K562 (cell line): ENCODE measurements around the gene SH3RF1.

Source experiments
- BDP1 ChIP-seq: IDR thresholded peaks from 3 replicates; pipeline ENCODE4 v1.6.1; 2011; ENCODE audit not compliant: insufficient read length, insufficient read depth
- CC2D1A ChIP-seq: fragments of 450-650 bp; IDR thresholded peaks from 2 replicates; pipeline ENCODE4 v1.6.1; 2017; ENCODE audit warnings: mild to moderate bottlenecking
- CTCF ChIP-seq, 3 experiments: IDR thresholded peaks in 2 of 3; conservative IDR thresholded peaks in 1 of 3; 2 replicates each; pipeline ENCODE4 v1.5.1; 2011 to 2012; ENCODE audit warnings: low read length in 3 of 3, mild to moderate bottlenecking in 3 of 3, control low read depth in 2 of 3, improper control_type of control experiment in 1 of 3, inconsistent platforms in 1 of 3, low read depth in 1 of 3, mixed read lengths in 1 of 3, moderate library complexity in 1 of 3; ENCODE audit not compliant: insufficient read depth in 2 of 3
- ELF1 ChIP-seq: fragments of 200-800 bp; sonication (Bioruptor generic); IDR thresholded peaks from 2 replicates; pipeline ENCODE4 v1.6.1; 2016; ENCODE audit warnings: missing genetic modification characterization, missing compliant biosample characterization
- EP300 ChIP-seq: IDR thresholded peaks from 2 replicates; pipeline ENCODE4 v1.6.1; 2012; ENCODE audit warnings: low read length, improper control_type of control experiment
- ETS2 ChIP-seq: IDR thresholded peaks from 2 replicates; pipeline ENCODE4 v1.6.1; 2016; ENCODE audit warnings: borderline replicate concordance, missing genetic modification characterization, mild to moderate bottlenecking, moderate library complexity, missing compliant biosample characterization; ENCODE audit not compliant: poor library complexity, severe bottlenecking
- FOXK1 ChIP-seq: sonication (generic); formaldehyde crosslinking; IDR thresholded peaks from 2 replicates; pipeline ENCODE4 v1.8.0; 2022; ENCODE audit warnings: missing genetic modification reagents, mild to moderate bottlenecking, borderline replicate concordance
- KLF16 ChIP-seq: IDR thresholded peaks from 2 replicates; pipeline ENCODE4 v1.6.1; 2016; ENCODE audit warnings: antibody characterized with exemption
- NKRF ChIP-seq: fragments of 450-650 bp; IDR thresholded peaks from 2 replicates; pipeline ENCODE4 v1.6.1; 2016; ENCODE audit warnings: borderline replicate concordance
- SMC3 ChIP-seq: conservative IDR thresholded peaks from 2 replicates; pipeline ENCODE4 v1.6.1; 2011; ENCODE audit warnings: low read depth, low read length, improper control_type of control experiment; ENCODE audit not compliant: insufficient read depth
- SREBF2 ChIP-seq: sonication (generic); formaldehyde crosslinking; IDR thresholded peaks from 2 replicates; pipeline ENCODE4 v1.4.0; 2020; ENCODE audit warnings: mild to moderate bottlenecking, missing genetic modification reagents
- ZNF232 ChIP-seq: sonication (generic); formaldehyde crosslinking; IDR thresholded peaks from 2 replicates; pipeline ENCODE4 v1.8.0; 2022; ENCODE audit warnings: mild to moderate bottlenecking, missing genetic modification reagents
- ZNF24 ChIP-seq: fragments of 450-650 bp; IDR thresholded peaks from 2 replicates; pipeline ENCODE4 v1.6.1; 2016

DNA sequence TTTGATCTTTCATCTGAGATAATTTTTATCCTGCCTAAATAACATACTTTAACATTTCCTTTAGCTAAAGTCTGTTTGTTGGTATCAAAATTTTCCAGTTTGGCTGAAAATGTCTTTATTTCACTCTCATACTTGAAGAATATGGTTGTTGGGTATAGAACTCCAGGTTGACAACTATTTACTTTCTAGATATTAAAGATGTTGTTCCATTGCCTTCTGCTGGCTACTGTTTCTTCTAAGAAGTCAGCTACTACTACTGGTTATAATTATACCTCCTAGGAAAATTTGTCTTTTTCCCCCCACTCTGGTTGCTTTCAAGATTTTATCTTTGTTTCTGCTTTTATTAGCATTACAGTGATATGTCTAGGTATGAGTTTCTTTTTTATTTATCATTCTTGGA is 75.7 kb downstream of the SH3RF1 start:
- TF ChIP-seq ETS2 (no peak), CC2D1A (no peak), ZNF24 (no peak), ZNF232 (CRISPR knock-in tag) (no peak), NKRF (no peak), FOXK1 (no peak), ELF1 (no peak), BDP1 (no peak), SMC3 (no peak), EP300 (no peak), CTCF (IDR thresholded peaks at IDR 0.05 in 2 of 3, conservative IDR thresholded peaks at IDR 0.05 in 1 of 3; ENCODE audit: insufficient read depth in 2 of 3, low read depth in 1 of 3, low read length in 3 of 3) (no peak), KLF16 (no peak), SREBF2 (CRISPR knock-in tag) (no peak)
